Measurements from ENCODE around the gene UBE2I. TPM values are rescaled to one million over a fixed set of nuclear protein-coding genes. Genes with fewer than 3 reads are reported as not detected.

The UBE2I gene
- total and polyA plus RNA-seq, 2 donors (not counting 1 experiment from before 2014, with no cell fraction given), result 152 to 265 TPM

- CTCF ChIA-PET, result interaction anchor here (2.1 kb wide), 1 partner anchor 16 kb away, joined by 6 read pairs; no protein-coding TSS in a partner anchor
- Histone ChIP-seq H3K4me2 (replicated peaks; ENCODE audit: low read depth, low read length, poor library complexity, severe bottlenecking) (no peak overlapping the region), H3K4me1 (ENCODE audit: control insufficient read depth in 2 of 2, insufficient read depth in 2 of 2, low read length in 2 of 2) (peaks cover 20 to 32% of the 10 kb centered on the region in 2 donors), H3K27me3 (replicated peaks in 1 of 4; ENCODE audit: control extremely low read depth in 1 of 4, control insufficient read depth in 3 of 4, insufficient read depth in 4 of 4, low read length in 3 of 4) (no peaks in the 10 kb centered on the region), H4K20me1 (ENCODE audit: control insufficient read depth, insufficient read depth, low read length, poor library complexity, severe bottlenecking) (peaks cover 27% of the 10 kb centered on the region), H2AFZ (ENCODE audit: insufficient read depth, low read depth, low read length, poor library complexity, severe bottlenecking) (no peak overlapping the region), H3K4me3 (ENCODE audit: control extremely low read depth in 1 of 5, extremely low read depth in 1 of 5, insufficient read depth in 1 of 5, low read depth in 2 of 5, low read length in 4 of 5) (no peak overlapping the region), H3K9me3 (ENCODE audit: control extremely low read depth in 1 of 3, control insufficient read depth in 2 of 3, insufficient read depth in 1 of 3, low read length in 2 of 3) (no peaks in the 10 kb centered on the region), H3K27ac (ENCODE audit: low read length in 2 of 2) (no peak overlapping the region), H3K79me2 (ENCODE audit: control insufficient read depth, insufficient read depth, low read length) (peaks cover 19% of the 10 kb centered on the region), H3K36me3 (replicated peaks in 1 of 2; ENCODE audit: control extremely low read depth in 1 of 2, control insufficient read depth in 1 of 2, extremely low read depth in 1 of 2, insufficient read depth in 2 of 2, low read length in 1 of 2) (peaks cover 0 to 27% of the 10 kb centered on the region in 2 experiments), H3K9ac (ENCODE audit: low read length) (no peak overlapping the region)
- peaks cover 31% of the 10 kb centered on the region for H3K4me1 Mint-ChIP-seq
- no peak overlapping the region for H3K4me3 Mint-ChIP-seq
- ATAC-seq (ENCODE audit: low read depth) (no peak), DNase-seq (no peak)
- no peak overlapping the region for H3K27ac Mint-ChIP-seq
- intact Hi-C loops (cut with micrococcal nuclease), result loop anchor here (10.0 kb wide), 1 partner anchor 267 kb away; the partner anchor contains the start of genes CRAMP1 and IFT140
- 95% methylated on average over 31 of the region's 31 CpGs for WGBS (ENCODE audit: insufficient coverage)
- H3K9me3 Mint-ChIP-seq (ENCODE audit: insufficient read depth), result no peaks in the 10 kb centered on the region
- TF ChIP-seq EZH2 (IDR thresholded peaks at IDR 0.05; ENCODE audit: borderline replicate concordance, insufficient read depth, low read depth, low read length, poor library complexity, severe bottlenecking) (no peak), CTCF (IDR thresholded peaks at IDR 0.05) (no peak)
- no peaks in the 10 kb centered on the region for H3K27me3 Mint-ChIP-seq
- POLR2A ChIA-PET, result interaction anchor here (0.6 to 1.1 kb wide), 3 partner anchors 21 to 38 kb away, joined by 3 to 4 read pairs (median 3); partner anchors contain the start of gene UBE2I
Measured at GRCh38 chr16:1347286-1347855, 37.9 kb downstream of the UBE2I start.

- Histone ChIP-seq H2AFZ (ENCODE audit: insufficient read depth, low read depth, low read length, poor library complexity, severe bottlenecking) (no peak overlapping the region), H3K36me3 (replicated peaks in 1 of 2; ENCODE audit: control extremely low read depth in 1 of 2, control insufficient read depth in 1 of 2, extremely low read depth in 1 of 2, insufficient read depth in 2 of 2, low read length in 1 of 2) (peaks cover 0 to 27% of the 10 kb centered on the region in 2 experiments), H3K4me3 (ENCODE audit: control extremely low read depth in 1 of 5, extremely low read depth in 1 of 5, insufficient read depth in 1 of 5, low read depth in 2 of 5, low read length in 4 of 5) (no peak overlapping the region), H3K27me3 (replicated peaks in 1 of 4; ENCODE audit: control extremely low read depth in 1 of 4, control insufficient read depth in 3 of 4, insufficient read depth in 4 of 4, low read length in 3 of 4) (no peaks in the 10 kb centered on the region), H3K27ac (ENCODE audit: low read length in 2 of 2) (no peak overlapping the region), H4K20me1 (ENCODE audit: control insufficient read depth, insufficient read depth, low read length, poor library complexity, severe bottlenecking) (peaks cover 33% of the 10 kb centered on the region), H3K9me3 (ENCODE audit: control extremely low read depth in 1 of 3, control insufficient read depth in 2 of 3, insufficient read depth in 1 of 3, low read length in 2 of 3) (no peaks in the 10 kb centered on the region), H3K4me2 (replicated peaks; ENCODE audit: low read depth, low read length, poor library complexity, severe bottlenecking) (no peak overlapping the region), H3K4me1 (ENCODE audit: control insufficient read depth in 2 of 2, insufficient read depth in 2 of 2, low read length in 2 of 2) (peaks cover 23 to 31% of the 10 kb centered on the region in 2 donors), H3K9ac (ENCODE audit: low read length) (no peak overlapping the region), H3K79me2 (ENCODE audit: control insufficient read depth, insufficient read depth, low read length) (peaks cover 25% of the 10 kb centered on the region)
- ATAC-seq (ENCODE audit: low read depth), result no peak
- no peak for DNase-seq
- CTCF ChIA-PET, result interaction anchor here (2.1 kb wide), 1 partner anchor 16 kb away, joined by 6 read pairs; no protein-coding TSS in a partner anchor
- WGBS (ENCODE audit: insufficient coverage), result 93% methylated on average over 29 of the region's 29 CpGs
- POLR2A ChIA-PET, result interaction anchor here (0.6 to 1.1 kb wide), 2 partner anchors 24 to 39 kb away, joined by 3 to 4 read pairs; partner anchors contain the start of gene UBE2I
- no peaks in the 10 kb centered on the region for H3K27me3 Mint-ChIP-seq
- H3K4me1 Mint-ChIP-seq, result peaks cover 30% of the 10 kb centered on the region
- intact Hi-C loops (cut with micrococcal nuclease), result loop anchor here (10.0 kb wide), 1 partner anchor 267 kb away; the partner anchor contains the start of genes CRAMP1 and IFT140
- H3K9me3 Mint-ChIP-seq (ENCODE audit: insufficient read depth), result no peaks in the 10 kb centered on the region
- no peak overlapping the region for H3K4me3 Mint-ChIP-seq
- TF ChIP-seq CTCF (IDR thresholded peaks at IDR 0.05) (no peak), EZH2 (IDR thresholded peaks at IDR 0.05; ENCODE audit: borderline replicate concordance, insufficient read depth, low read depth, low read length, poor library complexity, severe bottlenecking) (no peak)
- no peak overlapping the region for H3K27ac Mint-ChIP-seq
Measured at GRCh38 chr16:1347962-1348361, 38.5 kb downstream of the UBE2I start.

All from B cell (primary cell).